Frontal cortex (tissue), 4 donors: ENCODE data around the gene ZNF592. TPM values are rescaled to one million over a fixed set of nuclear protein-coding genes. Genes with fewer than 3 reads are reported as not detected.

ENCODE experiments used
- DNase-seq, 2 donors: peaks; one replicate each; pipeline ENCODE4 v3.0.0; 2012; ENCODE audit warnings: low spot score in 2 of 2
- FAIRE-seq: peaks from 2 replicates; lab custom pipeline; 2012; peaks lifted over from hg19 to GRCh38; lab: Jason Lieb, UNC
- total RNA-seq: library from RNA; depleted of rRNA; stranded (reverse); fragments of >200 nt; gene quantifications from one replicate; pipeline ENCODE4 v1.2.3, GENCODE V29; 2014
- donor health status: control.
- donor health status: control.
- donor health status: control.

The ZNF592 gene
- total RNA-seq, 1 donor from 2014 or later = 4.5 TPM

- DNase-seq (no peak), FAIRE-seq (no peak)
Measured at GRCh38 chr15:84798436-84798946, 50.1 kb downstream of the ZNF592 start.

- FAIRE-seq = no peak
- no peak for DNase-seq
Measured at GRCh38 chr15:84799511-84800187, 51.3 kb downstream of the ZNF592 start.

- FAIRE-seq = no peak
- DNase-seq = no peak
Measured at GRCh38 chr15:84800365-84800806, 52.0 kb downstream of the ZNF592 start.

- DNase-seq (no peak), FAIRE-seq (no peak)
Measured at GRCh38 chr15:84804005-84804900, 55.9 kb downstream of the ZNF592 start.

GRCh38 chr15:84805221-84805620 lies 56.8 kb downstream of the ZNF592 start:
- FAIRE-seq = no peak
- DNase-seq = no peak

GRCh38 chr15:84807228-84807627 lies 58.8 kb downstream of the ZNF592 start:
- DNase-seq (no peak), FAIRE-seq (no peak)

- FAIRE-seq (no peak), DNase-seq (no peak)
Measured at GRCh38 chr15:84810073-84810840, 61.9 kb downstream of the ZNF592 start.

DNA sequence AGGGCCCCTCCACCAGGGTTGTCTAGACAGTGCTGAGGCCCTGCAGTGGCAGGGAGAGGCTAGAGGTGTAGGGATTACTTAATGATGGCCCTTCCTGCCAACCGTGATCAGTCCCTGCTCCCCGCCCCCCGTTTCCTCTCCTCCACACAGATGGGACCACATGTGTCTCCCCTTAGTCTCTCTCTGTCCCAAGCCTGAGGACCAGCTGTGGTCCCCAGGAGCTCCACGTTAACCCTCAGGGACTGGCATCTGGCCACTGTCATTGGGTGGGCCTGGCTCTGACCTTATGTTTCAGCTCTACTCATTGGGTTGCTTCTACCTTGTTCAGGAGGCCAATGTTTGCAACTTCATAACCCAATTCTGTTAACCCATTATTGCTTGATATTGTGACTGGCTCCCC lies 62.8 kb downstream of the ZNF592 start:
- no peak for DNase-seq
- FAIRE-seq = no peak

- DNase-seq = no peak
- no peak for FAIRE-seq
Measured at GRCh38 chr15:84811828-84812227, 63.4 kb downstream of the ZNF592 start.

GRCh38 chr15:84812842-84813241 lies 64.5 kb downstream of the ZNF592 start:
- FAIRE-seq (no peak), DNase-seq (no peak)

GRCh38 chr15:84813435-84813834 lies 65.0 kb downstream of the ZNF592 start:
- no peak for FAIRE-seq
- DNase-seq = no peak

GRCh38 chr15:84813931-84814330 lies 65.5 kb downstream of the ZNF592 start:
- FAIRE-seq = no peak

GRCh38 chr15:84814916-84815315 lies 66.5 kb downstream of the ZNF592 start:
- DNase-seq (no peak), FAIRE-seq (no peak)

More at GRCh38 chr15:84813931-84814330, 65.5 kb downstream of the ZNF592 start:
- no peak for DNase-seq

GRCh38 chr15:84816694-84817465 lies 68.5 kb downstream of the ZNF592 start, which contains the start of gene ALPK3:
TSS of gene ALPK3 (plus strand) at chr15:84817356. CDS start at chr15:84817453, 97 bp downstream.
- no peak for FAIRE-seq
- peak; percentile 58 to 83 for DNase-seq

DNA sequence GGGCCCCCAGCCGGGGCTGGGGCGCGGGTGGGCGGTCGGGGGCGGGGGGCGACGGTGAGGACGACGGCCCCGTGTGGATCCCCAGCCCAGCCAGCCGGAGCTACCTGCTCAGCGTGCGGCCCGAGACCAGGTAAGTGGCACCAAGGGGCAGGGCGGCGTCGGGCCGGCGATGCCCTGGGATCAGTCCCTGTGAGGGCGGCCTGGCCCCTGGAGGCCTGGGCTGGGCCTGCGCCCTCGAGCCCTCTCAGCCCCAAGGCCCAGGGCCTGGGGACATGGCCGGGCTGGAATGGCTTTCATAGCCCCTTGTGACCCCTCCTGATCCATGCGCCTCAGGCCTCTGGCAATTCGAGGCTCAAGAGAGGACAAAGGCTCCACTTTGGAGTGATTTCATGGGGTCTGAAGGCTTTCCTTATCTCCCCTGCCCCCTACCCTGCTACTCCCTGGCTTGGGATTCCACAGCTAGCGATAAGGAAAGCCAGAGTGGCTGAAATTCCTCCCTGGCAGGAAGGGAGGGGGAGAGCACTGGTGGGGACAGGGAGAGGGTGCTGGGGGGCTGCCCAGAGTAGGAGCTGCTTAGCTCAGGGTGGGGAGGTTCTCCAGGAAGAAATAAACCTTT lies 69.2 kb downstream of the ZNF592 start:
- FAIRE-seq (no peak), DNase-seq (no peak)

DNA sequence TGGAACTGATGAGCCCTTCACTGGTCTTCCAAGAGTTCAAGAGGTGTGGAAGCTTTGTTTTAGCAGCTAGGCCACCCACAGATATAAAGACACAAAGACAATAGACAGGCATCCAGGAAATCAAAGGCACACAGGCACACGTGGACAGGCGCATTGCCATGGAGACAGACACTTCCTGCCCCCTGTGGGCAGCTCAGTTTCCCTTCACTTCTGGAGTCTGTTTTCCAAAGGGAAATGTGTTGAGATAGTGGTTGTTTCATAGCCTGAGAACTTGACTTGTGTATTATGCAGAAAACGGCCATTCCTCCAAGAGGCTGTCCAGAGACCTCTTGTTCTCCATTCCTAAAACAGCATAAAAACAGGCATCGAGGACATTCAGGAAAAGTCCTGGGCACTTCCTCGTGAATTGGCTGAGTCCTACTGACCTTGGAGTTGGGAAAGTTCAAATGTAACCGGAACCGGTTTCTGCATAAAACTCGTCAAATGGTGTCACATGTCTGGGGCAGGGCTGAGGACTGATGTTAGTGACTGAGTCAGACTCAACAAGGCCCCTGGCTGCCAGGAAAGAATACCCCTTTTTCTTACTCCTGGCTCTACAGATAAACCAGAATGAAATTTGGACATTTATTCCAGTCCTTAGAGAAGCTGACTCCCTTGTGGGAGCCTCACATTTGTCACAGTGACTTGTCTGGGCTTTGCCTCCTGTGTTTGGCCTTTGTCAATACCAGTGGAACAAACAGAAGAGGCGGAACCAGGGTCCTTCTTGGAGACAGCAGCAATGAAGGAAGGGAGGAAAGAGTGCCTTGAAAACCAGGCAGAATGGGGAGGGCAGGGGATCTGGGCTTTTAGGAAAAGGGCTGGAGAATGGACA lies 70.1 kb downstream of the ZNF592 start:
- FAIRE-seq = no peak
- peak in 1 of 2 donors; percentile 47 for DNase-seq

DNA sequence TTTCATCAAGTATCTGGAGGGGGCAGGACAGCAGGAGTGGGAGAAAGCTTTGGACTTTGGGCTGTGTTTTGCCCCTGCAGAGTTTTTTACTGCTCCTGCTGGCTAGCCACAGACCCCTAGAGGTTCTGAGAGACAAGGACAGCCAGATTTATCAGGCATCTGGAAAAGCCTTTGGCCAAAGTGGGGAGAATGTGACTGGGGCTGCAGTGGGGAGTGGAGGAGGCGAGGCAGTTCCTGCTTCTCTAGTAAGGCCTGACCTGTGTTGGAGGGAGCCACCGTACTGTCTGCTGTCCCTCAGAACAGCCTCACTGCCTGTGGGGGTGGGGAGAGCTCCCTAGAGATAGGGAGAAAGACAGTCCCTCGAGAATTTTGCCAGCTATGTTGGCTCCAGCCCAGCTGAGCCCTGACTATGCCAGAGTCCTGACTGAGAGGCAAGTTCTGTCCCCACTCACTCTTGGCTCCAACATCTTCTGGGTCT lies 70.9 kb downstream of the ZNF592 start:
- no peak for DNase-seq
- FAIRE-seq = no peak

DNA sequence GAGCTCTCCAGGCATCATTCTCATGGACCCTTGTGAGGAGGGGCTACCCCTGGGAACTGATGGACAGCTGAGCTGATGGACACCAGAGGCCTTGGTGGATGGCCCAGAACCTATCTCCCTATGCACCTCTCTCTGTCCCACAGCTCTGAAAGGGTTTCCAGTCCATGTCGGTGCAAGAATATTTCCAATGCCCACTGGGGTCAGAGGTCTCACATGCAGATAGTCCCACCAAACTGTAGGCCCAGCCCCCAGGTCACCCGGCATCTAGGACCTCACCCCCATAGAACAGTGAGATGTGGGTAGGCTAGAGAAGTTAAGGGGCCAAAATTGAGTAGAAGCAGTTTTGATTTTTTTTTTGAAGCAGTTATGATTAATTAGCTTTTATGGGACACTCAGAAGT lies 71.4 kb downstream of the ZNF592 start:
- DNase-seq (no peak), FAIRE-seq (no peak)
